Activated CD4-positive, alpha-beta T cell treated with anti-CD3 and anti-CD28 coated beads for 36 hours (primary cell): ENCODE data around the gene ANGPTL1. TPM values are rescaled to one million over a fixed set of nuclear protein-coding genes. Genes with fewer than 3 reads are reported as not detected.

Source experiments
- ATAC-seq: fragments of 200-7000 bp; cut with Tn5 transposase; one replicate; pipeline ENCODE4 v1.10.0; 2021; ENCODE audit warnings: mild to moderate bottlenecking, moderate library complexity
- CTCF ChIA-PET: fragments of 350-600 bp; sonication (Branson Sonifier 250); formaldehyde crosslinking; loops from one replicate; lab custom pipeline; 2021; ENCODE audit warnings: antibody characterized with exemption; lab: Charles Lee
- POLR2A ChIA-PET: fragments of 350-600 bp; sonication (Branson Sonifier 250); formaldehyde crosslinking; loops from one replicate; lab custom pipeline; 2021; ENCODE audit warnings: antibody characterized with exemption, inconsistent platforms; lab: Charles Lee
- DNase-seq: peaks from one replicate; pipeline ENCODE4 v3.0.0-alpha.2; 2020
- H3K27ac Mint-ChIP-seq: one replicate; pipeline ENCODE4 v1.8.0; 2021; ENCODE audit warnings: mixed read lengths
- H3K27me3 Mint-ChIP-seq: one replicate; pipeline ENCODE4 v1.8.0; 2021; ENCODE audit warnings: mixed read lengths
- H3K36me3 Mint-ChIP-seq: one replicate; pipeline ENCODE4 v1.8.0; 2021; ENCODE audit warnings: low read depth, mixed read lengths
- H3K4me1 Mint-ChIP-seq: one replicate; pipeline ENCODE4 v1.8.0; 2021; ENCODE audit warnings: mixed read lengths
- H3K4me3 Mint-ChIP-seq: one replicate; pipeline ENCODE4 v1.8.0; 2021; ENCODE audit warnings: mild to moderate bottlenecking, moderate library complexity, mixed read lengths
- H3K9me3 Mint-ChIP-seq: one replicate; pipeline ENCODE4 v1.8.0; 2021; ENCODE audit warnings: low read depth, mixed read lengths
- intact Hi-C, 2 experiments: fragments of 100-400 bp; cut with DNase I in 1 of 2; cut with micrococcal nuclease in 1 of 2; formaldehyde crosslinking; loops; one replicate each; pipeline versions ENCODE4 v1.14.2 to v1.15.1; 2022 to 2024; cut with DNase I, micrococcal nuclease
- total RNA-seq, 2 experiments: library from RNA; stranded (reverse); gene quantifications; one replicate each; pipeline ENCODE4 v1.2.3, GENCODE V29; 2021

Gene ANGPTL1
- total RNA-seq, 2 experiments from 2014 or later, result not detected

- Mint-ChIP-seq H3K9me3 (peaks cover 7% of the 10 kb centered on the region), H3K27me3 (no peaks in the 10 kb centered on the region), H3K36me3 (peaks cover 24% of the 10 kb centered on the region), H3K27ac (no peak overlapping the region), H3K4me3 (no peak overlapping the region), H3K4me1 (no peaks in the 10 kb centered on the region)
- no peak for DNase-seq
- ATAC-seq, result no peak
- CTCF ChIA-PET, result no interaction called here
- intact Hi-C loops, result no loop called here
- POLR2A ChIA-PET, result no interaction called here
Observed at GRCh38 chr1:178895928-178896327, 25.1 kb upstream of the ANGPTL1 start.

GRCh38 chr1:178886551-178886950 is 15.7 kb upstream of the ANGPTL1 start:
- ChIA-PET CTCF (no interaction called here), POLR2A (no interaction called here)
- no peaks in the 10 kb centered on the region for H3K9me3 Mint-ChIP-seq

GRCh38 chr1:178885869-178886268 is 15.0 kb upstream of the ANGPTL1 start:
- Mint-ChIP-seq H3K27ac (no peak overlapping the region), H3K9me3 (no peaks in the 10 kb centered on the region), H3K36me3 (no peaks in the 10 kb centered on the region), H3K27me3 (no peaks in the 10 kb centered on the region), H3K4me3 (no peak overlapping the region), H3K4me1 (peaks cover 3% of the 10 kb centered on the region)
- POLR2A ChIA-PET, result no interaction called here
- CTCF ChIA-PET, result interaction anchor here (0.7 kb wide), 1 partner anchor 546 kb away, joined by 3 read pairs; no protein-coding TSS in a partner anchor
- intact Hi-C loops, result no loop called here
- DNase-seq, result no peak
- ATAC-seq, result no peak

More at GRCh38 chr1:178886551-178886950, 15.7 kb upstream of the ANGPTL1 start:
- peaks cover 3% of the 10 kb centered on the region for H3K4me1 Mint-ChIP-seq
- no peak overlapping the region for H3K4me3 Mint-ChIP-seq
- intact Hi-C loops, result no loop called here
- DNase-seq (no peak), ATAC-seq (no peak)
- no peaks in the 10 kb centered on the region for H3K36me3 Mint-ChIP-seq
- H3K27ac Mint-ChIP-seq, result no peak overlapping the region
- H3K27me3 Mint-ChIP-seq, result no peaks in the 10 kb centered on the region

- H3K4me1 Mint-ChIP-seq, result peaks cover 3% of the 10 kb centered on the region
- POLR2A ChIA-PET, result no interaction called here
- H3K27ac Mint-ChIP-seq, result no peak overlapping the region
- DNase-seq (no peak), ATAC-seq (no peak)
- H3K9me3 Mint-ChIP-seq, result no peaks in the 10 kb centered on the region
- intact Hi-C loops, result no loop called here
- no peaks in the 10 kb centered on the region for H3K36me3 Mint-ChIP-seq
- H3K27me3 Mint-ChIP-seq, result no peaks in the 10 kb centered on the region
- CTCF ChIA-PET, result no interaction called here
- H3K4me3 Mint-ChIP-seq, result no peak overlapping the region
Observed at GRCh38 chr1:178881950-178882349, 11.1 kb upstream of the ANGPTL1 start.

GRCh38 chr1:178877896-178878295 is 7.0 kb upstream of the ANGPTL1 start:
- no peak for DNase-seq
- ChIA-PET CTCF (interaction anchor here (0.7 to 1.3 kb wide), 3 partner anchors 9 to 611 kb away, joined by 3 read pairs; no protein-coding TSS in a partner anchor), POLR2A (no interaction called here)
- no peaks in the 10 kb centered on the region for H3K9me3 Mint-ChIP-seq
- ATAC-seq, result no peak
- H3K27me3 Mint-ChIP-seq, result no peaks in the 10 kb centered on the region
- no peaks in the 10 kb centered on the region for H3K36me3 Mint-ChIP-seq
- H3K27ac Mint-ChIP-seq, result no peak overlapping the region
- intact Hi-C loops, result no loop called here
- H3K4me3 Mint-ChIP-seq, result no peak overlapping the region
- peaks cover under 1% of the 10 kb centered on the region for H3K4me1 Mint-ChIP-seq

GRCh38 chr1:178875936-178876335 is 5.1 kb upstream of the ANGPTL1 start:
- Mint-ChIP-seq H3K4me1 (peaks cover 4% of the 10 kb centered on the region), H3K9me3 (no peaks in the 10 kb centered on the region), H3K4me3 (no peak overlapping the region), H3K36me3 (no peaks in the 10 kb centered on the region), H3K27me3 (no peaks in the 10 kb centered on the region), H3K27ac (no peak overlapping the region)
- intact Hi-C loops, result no loop called here
- no peak for DNase-seq
- no peak for ATAC-seq
- POLR2A ChIA-PET, result no interaction called here
- CTCF ChIA-PET, result no interaction called here

- Mint-ChIP-seq H3K27ac (no peak overlapping the region), H3K9me3 (no peaks in the 10 kb centered on the region)
Observed at GRCh38 chr1:178874966-178875365, 4.1 kb upstream of the ANGPTL1 start.

GRCh38 chr1:178871551-178872320 is 859 bp upstream of the ANGPTL1 start:
- H3K27ac Mint-ChIP-seq, result no peak overlapping the region
- ATAC-seq (no peak), DNase-seq (no peak)
- peaks cover 7% of the 10 kb centered on the region for H3K4me1 Mint-ChIP-seq
- H3K27me3 Mint-ChIP-seq, result no peaks in the 10 kb centered on the region
- H3K36me3 Mint-ChIP-seq, result no peaks in the 10 kb centered on the region
- CTCF ChIA-PET, result interaction anchor here (0.7 to 1.1 kb wide), 3 partner anchors 118 to 132 kb away, joined by 3 to 5 read pairs (median 4); no protein-coding TSS in a partner anchor
- H3K4me3 Mint-ChIP-seq, result no peak overlapping the region
- H3K9me3 Mint-ChIP-seq, result no peaks in the 10 kb centered on the region
- POLR2A ChIA-PET, result no interaction called here
- intact Hi-C loops, result no loop called here

More at GRCh38 chr1:178874966-178875365, 4.1 kb upstream of the ANGPTL1 start:
- POLR2A ChIA-PET, result no interaction called here
- ATAC-seq (no peak), DNase-seq (no peak)
- Mint-ChIP-seq H3K4me3 (no peak overlapping the region), H3K4me1 (peaks cover 4% of the 10 kb centered on the region), H3K27me3 (no peaks in the 10 kb centered on the region), H3K36me3 (no peaks in the 10 kb centered on the region)
- CTCF ChIA-PET, result no interaction called here
- intact Hi-C loops, result no loop called here

GRCh38 chr1:178870221-178870620 is 656 bp downstream of the ANGPTL1 start:
- ChIA-PET POLR2A (interaction anchor here (0.7 kb wide), 1 partner anchor 39 kb away, joined by 4 read pairs; no protein-coding TSS in a partner anchor), CTCF (interaction anchor here (0.7 kb wide), 1 partner anchor 326 kb away, joined by 3 read pairs; no protein-coding TSS in a partner anchor)
- ATAC-seq (no peak), DNase-seq (no peak)
- no peak overlapping the region for H3K4me3 Mint-ChIP-seq
- no peaks in the 10 kb centered on the region for H3K9me3 Mint-ChIP-seq
- intact Hi-C loops, result no loop called here
- H3K36me3 Mint-ChIP-seq, result no peaks in the 10 kb centered on the region
- peaks cover 7% of the 10 kb centered on the region for H3K4me1 Mint-ChIP-seq
- H3K27ac Mint-ChIP-seq, result no peak overlapping the region
- H3K27me3 Mint-ChIP-seq, result no peaks in the 10 kb centered on the region

GRCh38 chr1:178869119-178869697 is 1.7 kb downstream of the ANGPTL1 start:
- CTCF ChIA-PET, result interaction anchor here (0.7 to 1.1 kb wide), 2 partner anchors 9 to 325 kb away, joined by 3 read pairs; no protein-coding TSS in a partner anchor
- intact Hi-C loops, result loop anchor here in 1 of 2 experiments (5.0 kb wide), 1 partner anchor 327 kb away; no protein-coding TSS in a partner anchor
- H3K36me3 Mint-ChIP-seq, result no peaks in the 10 kb centered on the region
- ATAC-seq, result no peak
- POLR2A ChIA-PET, result no interaction called here
- no peak for DNase-seq
- no peaks in the 10 kb centered on the region for H3K27me3 Mint-ChIP-seq
- no peak overlapping the region for H3K4me3 Mint-ChIP-seq
- H3K27ac Mint-ChIP-seq, result no peak overlapping the region
- H3K4me1 Mint-ChIP-seq, result peaks cover 11% of the 10 kb centered on the region
- no peaks in the 10 kb centered on the region for H3K9me3 Mint-ChIP-seq

GRCh38 chr1:178868706-178869105 is 2.2 kb downstream of the ANGPTL1 start:
- ChIA-PET POLR2A (no interaction called here), CTCF (interaction anchor here (1.1 kb wide), 1 partner anchor 10 kb away, joined by 3 read pairs; no protein-coding TSS in a partner anchor)
- no peak overlapping the region for H3K27ac Mint-ChIP-seq
- no peak overlapping the region for H3K4me3 Mint-ChIP-seq
- no peaks in the 10 kb centered on the region for H3K27me3 Mint-ChIP-seq
- H3K9me3 Mint-ChIP-seq, result no peaks in the 10 kb centered on the region
- no peak for ATAC-seq
- intact Hi-C loops, result loop anchor here in 1 of 2 experiments (5.0 kb wide), 1 partner anchor 326 kb away; no protein-coding TSS in a partner anchor
- DNase-seq, result no peak
- H3K36me3 Mint-ChIP-seq, result no peaks in the 10 kb centered on the region
- peaks cover 11% of the 10 kb centered on the region for H3K4me1 Mint-ChIP-seq
